NCI-H345 treated with DMSO at 0.1 percent for 48 hours (cell line): ENCODE measurements around the gene COX6A1.

Source experiments
- DNase-seq: peaks from one replicate; lab custom pipeline; 2025; ENCODE audit not compliant: unreplicated experiment; lab: John Stamatoyannopoulos, UW

COX6A1 gene

GRCh38 chr12:120490325-120490724 lies 52.4 kb downstream of the COX6A1 start:
- no peak for DNase-seq
